Measurements from ENCODE around the gene CABP4.

DNA sequence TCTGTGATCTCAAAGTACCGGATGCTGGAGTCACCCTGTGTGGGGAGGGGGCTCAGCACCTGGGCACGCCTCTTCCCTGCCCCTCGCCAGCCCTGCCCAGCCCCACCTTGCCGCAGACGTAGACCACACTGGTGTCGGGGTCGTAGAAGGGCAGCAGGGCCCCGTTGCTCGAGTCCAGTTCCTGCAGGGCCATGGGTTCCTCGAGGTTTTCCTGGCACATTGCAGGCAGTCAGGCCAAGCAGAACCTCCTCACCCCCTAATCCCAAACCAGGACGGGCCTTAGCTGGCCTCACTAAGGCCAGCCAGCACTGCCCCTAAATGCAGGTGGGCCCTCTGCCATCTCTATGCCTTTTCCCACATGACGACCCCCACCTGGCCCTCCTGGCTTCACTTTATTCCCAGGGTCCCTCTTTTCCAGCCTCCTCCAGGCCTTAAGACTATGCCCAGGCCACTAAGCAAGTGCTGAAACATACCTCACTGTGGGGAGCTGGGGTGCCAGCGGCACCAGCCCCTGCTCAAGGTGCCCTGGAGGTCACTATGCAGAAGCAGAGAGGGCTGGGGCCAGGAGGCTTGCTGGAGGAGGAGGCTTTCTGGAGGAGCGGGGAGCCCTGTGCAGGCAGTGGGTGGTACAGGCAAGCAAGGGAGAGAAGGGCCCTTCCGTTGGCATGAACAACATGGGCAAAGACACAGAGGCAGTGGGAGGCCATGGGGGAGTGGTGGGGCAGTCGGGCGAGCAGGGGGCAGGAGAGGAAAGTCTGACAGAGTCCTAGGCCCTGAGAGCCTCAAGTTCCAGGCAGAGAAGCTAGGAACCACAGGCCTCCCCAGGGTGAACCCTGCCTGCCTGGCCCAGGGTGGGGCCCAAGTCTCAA, 14.7 kb upstream of the CABP4 start:
- TF ChIP-seq, protein P1, sequence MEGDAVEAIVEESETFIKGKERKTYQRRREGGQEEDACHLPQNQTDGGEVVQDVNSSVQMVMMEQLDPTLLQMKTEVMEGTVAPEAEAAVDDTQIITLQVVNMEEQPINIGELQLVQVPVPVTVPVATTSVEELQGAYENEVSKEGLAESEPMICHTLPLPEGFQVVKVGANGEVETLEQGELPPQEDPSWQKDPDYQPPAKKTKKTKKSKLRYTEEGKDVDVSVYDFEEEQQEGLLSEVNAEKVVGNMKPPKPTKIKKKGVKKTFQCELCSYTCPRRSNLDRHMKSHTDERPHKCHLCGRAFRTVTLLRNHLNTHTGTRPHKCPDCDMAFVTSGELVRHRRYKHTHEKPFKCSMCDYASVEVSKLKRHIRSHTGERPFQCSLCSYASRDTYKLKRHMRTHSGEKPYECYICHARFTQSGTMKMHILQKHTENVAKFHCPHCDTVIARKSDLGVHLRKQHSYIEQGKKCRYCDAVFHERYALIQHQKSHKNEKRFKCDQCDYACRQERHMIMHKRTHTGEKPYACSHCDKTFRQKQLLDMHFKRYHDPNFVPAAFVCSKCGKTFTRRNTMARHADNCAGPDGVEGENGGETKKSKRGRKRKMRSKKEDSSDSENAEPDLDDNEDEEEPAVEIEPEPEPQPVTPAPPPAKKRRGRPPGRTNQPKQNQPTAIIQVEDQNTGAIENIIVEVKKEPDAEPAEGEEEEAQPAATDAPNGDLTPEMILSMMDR (IDR thresholded peaks at IDR 0.05) = no peak
- TF ChIP-seq POLR2A (IDR thresholded peaks at IDR 0.05) = no peak

All from uterus (tissue), 2 donors.